K562 (cell line): Measurements from ENCODE around the gene FXYD4.

Source experiments
- ATF3 ChIP-seq, 2 experiments: fragments of 450-650 bp in 1 of 2; sonication (generic) in 1 of 2; formaldehyde crosslinking in 1 of 2; IDR thresholded peaks in 1 of 2; conservative IDR thresholded peaks in 1 of 2; 2 replicates each; pipeline versions ENCODE4 v1.6.1 to v1.8.1; 2016 to 2023; ENCODE audit warnings: mild to moderate bottlenecking in 2 of 2, moderate library complexity in 2 of 2, inconsistent platforms in 1 of 2, missing genetic modification reagents in 1 of 2
- HNRNPL ChIP-seq: fragments of 200-400 bp; formaldehyde crosslinking; IDR thresholded peaks from 2 replicates; pipeline ENCODE4 v1.6.1; 2017; ENCODE audit warnings: low read depth, mild to moderate bottlenecking, low read length
- MAFK ChIP-seq: IDR thresholded peaks from 2 replicates; pipeline ENCODE4 v1.6.1; 2011; ENCODE audit warnings: low read length, improper control_type of control experiment
- NFIX ChIP-seq: fragments of 250-450 bp; sonication (Bioruptor Pico); IDR thresholded peaks from 2 replicates; pipeline ENCODE4 v1.4.0; 2020; ENCODE audit warnings: low read depth, mild to moderate bottlenecking, moderate library complexity
- NR3C1 ChIP-seq: sonication (generic); formaldehyde crosslinking; IDR thresholded peaks from 2 replicates; pipeline ENCODE4 v1.8.1; 2022; ENCODE audit warnings: missing genetic modification reagents
- POLR3A ChIP-seq: IDR thresholded peaks from 2 replicates; pipeline ENCODE4 v1.6.1; 2011; ENCODE audit warnings: borderline replicate concordance, mild to moderate bottlenecking, moderate library complexity; ENCODE audit not compliant: insufficient read length, insufficient read depth; ENCODE audit errors: extremely low read depth
- PREB ChIP-seq: sonication (generic); formaldehyde crosslinking; IDR thresholded peaks from 2 replicates; pipeline ENCODE4 v1.8.1; 2023; ENCODE audit warnings: mild to moderate bottlenecking, missing genetic modification reagents
- ZBTB11 ChIP-seq, 3 experiments: fragments of 200-800 bp in 1 of 3; fragments of 250-450 bp in 1 of 3; fragments of 450-650 bp in 1 of 3; sonication (Bioruptor Pico) in 1 of 3; sonication (Bioruptor generic) in 1 of 3; formaldehyde crosslinking in 1 of 3; IDR thresholded peaks; 2 replicates each; pipeline versions ENCODE4 v1.6.1 to v1.8.0; 2016 to 2022; ENCODE audit warnings: mild to moderate bottlenecking in 2 of 3, missing genetic modification characterization in 2 of 3, missing compliant biosample characterization in 1 of 3, moderate library complexity in 1 of 3
- ZBTB26 ChIP-seq: fragments of 450-650 bp; formaldehyde crosslinking; IDR thresholded peaks from 2 replicates; pipeline ENCODE4 v1.4.0; 2022; ENCODE audit warnings: missing genetic modification characterization
- TF ChIP-seq, protein P1 (sequence below), 3 experiments: IDR thresholded peaks in 2 of 3; conservative IDR thresholded peaks in 1 of 3; 2 replicates each; pipeline ENCODE4 v1.5.1; 2011 to 2012; ENCODE audit warnings: low read length in 3 of 3, mild to moderate bottlenecking in 3 of 3, control low read depth in 2 of 3, improper control_type of control experiment in 1 of 3, inconsistent platforms in 1 of 3, low read depth in 1 of 3, mixed read lengths in 1 of 3, moderate library complexity in 1 of 3; ENCODE audit not compliant: insufficient read depth in 2 of 3

GRCh38 chr10:43360086-43360485, 11.3 kb upstream of the FXYD4 start:
- TF ChIP-seq NFIX (no peak), ATF3 (IDR thresholded peaks at IDR 0.05) (no peak), ATF3 (CRISPR knock-in tag; conservative IDR thresholded peaks at IDR 0.05) (no peak), NR3C1 (CRISPR knock-in tag) (no peak), PREB (CRISPR knock-in tag) (no peak), HNRNPL (no peak), MAFK (no peak), ZBTB11 (CRISPR knock-in tag; IDR thresholded peaks at IDR 0.05) (no peak), POLR3A (no peak), ZBTB26 (no peak)
- TF ChIP-seq, protein P1, sequence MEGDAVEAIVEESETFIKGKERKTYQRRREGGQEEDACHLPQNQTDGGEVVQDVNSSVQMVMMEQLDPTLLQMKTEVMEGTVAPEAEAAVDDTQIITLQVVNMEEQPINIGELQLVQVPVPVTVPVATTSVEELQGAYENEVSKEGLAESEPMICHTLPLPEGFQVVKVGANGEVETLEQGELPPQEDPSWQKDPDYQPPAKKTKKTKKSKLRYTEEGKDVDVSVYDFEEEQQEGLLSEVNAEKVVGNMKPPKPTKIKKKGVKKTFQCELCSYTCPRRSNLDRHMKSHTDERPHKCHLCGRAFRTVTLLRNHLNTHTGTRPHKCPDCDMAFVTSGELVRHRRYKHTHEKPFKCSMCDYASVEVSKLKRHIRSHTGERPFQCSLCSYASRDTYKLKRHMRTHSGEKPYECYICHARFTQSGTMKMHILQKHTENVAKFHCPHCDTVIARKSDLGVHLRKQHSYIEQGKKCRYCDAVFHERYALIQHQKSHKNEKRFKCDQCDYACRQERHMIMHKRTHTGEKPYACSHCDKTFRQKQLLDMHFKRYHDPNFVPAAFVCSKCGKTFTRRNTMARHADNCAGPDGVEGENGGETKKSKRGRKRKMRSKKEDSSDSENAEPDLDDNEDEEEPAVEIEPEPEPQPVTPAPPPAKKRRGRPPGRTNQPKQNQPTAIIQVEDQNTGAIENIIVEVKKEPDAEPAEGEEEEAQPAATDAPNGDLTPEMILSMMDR (IDR thresholded peaks at IDR 0.05 in 2 of 3, conservative IDR thresholded peaks at IDR 0.05 in 1 of 3; ENCODE audit: insufficient read depth in 2 of 3, low read depth in 1 of 3, low read length in 3 of 3), result no peak
